Liver (tissue), 9 donors: ENCODE measurements around the gene TCF19. TPM values are rescaled to one million over a fixed set of nuclear protein-coding genes. Genes with fewer than 3 reads are reported as not detected.

ENCODE experiments used
- DNase-seq: peaks from one replicate; pipeline ENCODE4 v3.0.0-alpha.2; 2017; ENCODE audit warnings: low spot score
- H3K27ac ChIP-seq, 2 donors: one replicate each; pipeline ENCODE4 v1.7.0; 2013; ENCODE audit warnings: inconsistent platforms in 2 of 2, low read length in 2 of 2, control low read depth in 1 of 2, low read depth in 1 of 2, mild to moderate bottlenecking in 1 of 2
- H3K27me3 ChIP-seq, 4 donors: one replicate each; pipeline versions ENCODE4 v1.6.1 to v1.7.0; 2013; ENCODE audit warnings: low read length in 3 of 4, inconsistent platforms in 1 of 4, mild to moderate bottlenecking in 1 of 4, moderate library complexity in 1 of 4; ENCODE audit not compliant: control insufficient read depth in 4 of 4, insufficient read depth in 4 of 4
- H3K36me3 ChIP-seq, 4 donors: one replicate each; pipeline versions ENCODE4 v1.6.1 to v1.7.0; 2013; ENCODE audit warnings: low read length in 3 of 4, mild to moderate bottlenecking in 3 of 4, low read depth in 1 of 4, moderate library complexity in 1 of 4; ENCODE audit not compliant: control insufficient read depth in 4 of 4, insufficient read depth in 3 of 4
- H3K4me1 ChIP-seq, 4 donors: one replicate each; pipeline versions ENCODE4 v1.6.1 to v1.7.0; 2013; ENCODE audit warnings: low read length in 3 of 4, mild to moderate bottlenecking in 3 of 4, moderate library complexity in 1 of 4; ENCODE audit not compliant: control insufficient read depth in 4 of 4, insufficient read depth in 4 of 4
- H3K4me3 ChIP-seq, 3 donors: one replicate each; pipeline versions ENCODE4 v1.6.1 to v1.7.0; 2013; ENCODE audit warnings: low read length in 3 of 3, control low read depth in 1 of 3, low read depth in 1 of 3, mild to moderate bottlenecking in 1 of 3
- H3K9ac ChIP-seq, 2 donors: one replicate each; pipeline ENCODE4 v1.7.0; 2013; ENCODE audit warnings: low read length in 2 of 2, mild to moderate bottlenecking in 2 of 2, moderate library complexity in 2 of 2, control low read depth in 1 of 2, low read depth in 1 of 2
- H3K9me3 ChIP-seq, 4 donors: one replicate each; pipeline versions ENCODE4 v1.6.1 to v1.7.0; 2013; ENCODE audit warnings: low read length in 3 of 4; ENCODE audit not compliant: control insufficient read depth in 4 of 4
- CTCF ChIP-seq: fragments of 150-350 bp; IDR thresholded peaks from 2 replicates; pipeline ENCODE4 v1.5.1; 2017; ENCODE audit warnings: improper control_type of control experiment, low read depth, low read length; ENCODE audit not compliant: missing input control
- EGR1 ChIP-seq, 2 donors: IDR thresholded peaks; 2 replicates each; pipeline ENCODE4 v1.6.1; 2016 to 2018; ENCODE audit warnings: antibody characterized with exemption in 2 of 2, low read depth in 2 of 2
- FOXA1 ChIP-seq: IDR thresholded peaks from 2 replicates; pipeline ENCODE4 v1.6.1; 2016; ENCODE audit warnings: antibody characterized with exemption
- FOXA2 ChIP-seq: IDR thresholded peaks from 2 replicates; pipeline ENCODE4 v1.6.1; 2016; ENCODE audit warnings: antibody characterized with exemption
- GABPA ChIP-seq, 2 donors: IDR thresholded peaks in 1 of 2; conservative IDR thresholded peaks in 1 of 2; 2 replicates each; pipeline ENCODE4 v1.6.1; 2016; ENCODE audit warnings: antibody characterized with exemption in 2 of 2, mild to moderate bottlenecking in 1 of 2, moderate library complexity in 1 of 2
- HNF4A ChIP-seq, 2 donors: conservative IDR thresholded peaks; 2 replicates each; pipeline ENCODE4 v1.6.1; 2016; ENCODE audit warnings: antibody characterized with exemption in 2 of 2, mild to moderate bottlenecking in 2 of 2
- HNF4G ChIP-seq: IDR thresholded peaks from 2 replicates; pipeline ENCODE4 v1.6.1; 2016; ENCODE audit warnings: antibody characterized with exemption
- JUND ChIP-seq, 2 donors: IDR thresholded peaks; 2 replicates each; pipeline ENCODE4 v1.6.1; 2016; ENCODE audit warnings: antibody characterized with exemption in 2 of 2
- MAX ChIP-seq: IDR thresholded peaks from 2 replicates; pipeline ENCODE4 v1.6.1; 2016; ENCODE audit warnings: antibody characterized with exemption
- NR2F2 ChIP-seq: IDR thresholded peaks from 2 replicates; pipeline ENCODE4 v1.6.1; 2016; ENCODE audit warnings: antibody characterized with exemption
- RAD21 ChIP-seq, 2 donors: IDR thresholded peaks; 2 replicates each; pipeline ENCODE4 v1.6.1; 2016; ENCODE audit warnings: antibody characterized with exemption in 2 of 2, mild to moderate bottlenecking in 2 of 2
- RXRA ChIP-seq, 2 donors: IDR thresholded peaks; 2 replicates each; pipeline ENCODE4 v1.6.1; 2017 to 2018; ENCODE audit warnings: antibody characterized with exemption in 2 of 2, mild to moderate bottlenecking in 1 of 2
- SP1 ChIP-seq: IDR thresholded peaks from 2 replicates; pipeline ENCODE4 v1.6.1; 2018; ENCODE audit warnings: antibody characterized with exemption, mild to moderate bottlenecking
- TAF1 ChIP-seq: conservative IDR thresholded peaks from 2 replicates; pipeline ENCODE4 v1.6.1; 2016; ENCODE audit warnings: antibody characterized with exemption, mild to moderate bottlenecking
- YY1 ChIP-seq: IDR thresholded peaks from 2 replicates; pipeline ENCODE4 v1.6.1; 2016; ENCODE audit warnings: antibody characterized with exemption, mild to moderate bottlenecking
- ZBTB33 ChIP-seq: IDR thresholded peaks from 2 replicates; pipeline ENCODE4 v1.6.1; 2016; ENCODE audit warnings: antibody characterized with exemption
- WGBS: extraction: QIAGEN DNeasy Blood & Tissue Kit; methylation state at CpG from one replicate; pipeline ENCODE4 v1.1.7; 2013; 5-methylcytosine and 5-hydroxymethylcytosine counted together
- polyA plus RNA-seq, 2 donors: library from polyadenylated mRNA; stranded (reverse) in 1 of 2; unstranded in 1 of 2; fragments of 200-250 nt in 1 of 2; fragments of >200 nt in 1 of 2; fragmentation: Nextera tagmentation in 1 of 2; extraction: Ambion mirVana in 1 of 2; gene quantifications; one replicate each; pipeline versions ENCODE4 v1.2.1 to v1.2.3, GENCODE V29; 2013 to 2015
- total RNA-seq, 2 donors: library from RNA; depleted of rRNA; stranded (reverse); fragments of >200 nt; gene quantifications; one replicate each; pipeline ENCODE4 v1.2.3, GENCODE V29; 2014
- TF ChIP-seq, protein P1 (sequence below): IDR thresholded peaks from 2 replicates; pipeline ENCODE4 v1.6.1; 2016; ENCODE audit warnings: antibody characterized with exemption, mild to moderate bottlenecking
- TF ChIP-seq, protein P2 (sequence below): IDR thresholded peaks from 2 replicates; pipeline ENCODE4 v1.6.1; 2016; ENCODE audit warnings: antibody characterized with exemption
- donor health status: healthy.
- donor health status: healthy.
- donor health status: healthy.
- donor health status: healthy.
- donor health status: healthy.

The TCF19 gene
- total and polyA plus RNA-seq, 4 donors: 0.63 to 16.8 (median 2.0) TPM

DNA sequence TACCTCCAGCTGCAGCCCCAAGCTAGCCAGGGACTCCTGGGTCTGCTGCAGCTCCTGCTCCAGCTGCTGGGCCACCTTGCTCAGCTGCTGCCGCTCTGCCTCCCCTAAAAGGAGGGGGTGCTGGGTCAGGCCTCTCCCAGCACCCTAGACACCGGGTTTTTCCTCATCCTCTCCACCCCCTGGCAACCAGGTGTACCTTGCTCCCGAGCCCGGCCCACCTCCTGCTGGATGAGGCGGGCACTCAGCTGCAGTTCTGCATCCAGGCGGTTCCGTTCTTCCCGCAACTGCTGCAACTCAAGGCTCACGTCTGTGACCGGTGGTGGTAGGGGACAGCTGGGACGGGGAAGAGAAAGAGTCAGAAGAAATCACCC is 13.4 kb upstream of the TCF19 start:
- no peak overlapping the region for H3K9ac ChIP-seq
- H3K36me3 ChIP-seq: peaks cover 0 to 8% (median 5%) of the 10 kb centered on the region in 4 donors
- no peak for TF ChIP-seq TAF1
- TF ChIP-seq SP1: no peak
- TF ChIP-seq RAD21 (IDR thresholded peaks at IDR 0.05): no peak
- TF ChIP-seq CTCF: no peak
- TF ChIP-seq GABPA (IDR thresholded peaks at IDR 0.05 in 1 of 2, conservative IDR thresholded peaks at IDR 0.05 in 1 of 2): no peak
- no peak for TF ChIP-seq HNF4A (conservative IDR thresholded peaks at IDR 0.05)
- TF ChIP-seq FOXA1: no peak
- no peak for TF ChIP-seq HNF4G
- no peak for TF ChIP-seq NR2F2
- TF ChIP-seq YY1: no peak
- TF ChIP-seq ZBTB33: no peak
- no peak for TF ChIP-seq MAX
- TF ChIP-seq FOXA2: no peak
- TF ChIP-seq EGR1 (IDR thresholded peaks at IDR 0.05; ENCODE audit: low read depth in 2 of 2): no peak
- no peak for TF ChIP-seq RXRA (IDR thresholded peaks at IDR 0.05)
- TF ChIP-seq, protein P1, sequence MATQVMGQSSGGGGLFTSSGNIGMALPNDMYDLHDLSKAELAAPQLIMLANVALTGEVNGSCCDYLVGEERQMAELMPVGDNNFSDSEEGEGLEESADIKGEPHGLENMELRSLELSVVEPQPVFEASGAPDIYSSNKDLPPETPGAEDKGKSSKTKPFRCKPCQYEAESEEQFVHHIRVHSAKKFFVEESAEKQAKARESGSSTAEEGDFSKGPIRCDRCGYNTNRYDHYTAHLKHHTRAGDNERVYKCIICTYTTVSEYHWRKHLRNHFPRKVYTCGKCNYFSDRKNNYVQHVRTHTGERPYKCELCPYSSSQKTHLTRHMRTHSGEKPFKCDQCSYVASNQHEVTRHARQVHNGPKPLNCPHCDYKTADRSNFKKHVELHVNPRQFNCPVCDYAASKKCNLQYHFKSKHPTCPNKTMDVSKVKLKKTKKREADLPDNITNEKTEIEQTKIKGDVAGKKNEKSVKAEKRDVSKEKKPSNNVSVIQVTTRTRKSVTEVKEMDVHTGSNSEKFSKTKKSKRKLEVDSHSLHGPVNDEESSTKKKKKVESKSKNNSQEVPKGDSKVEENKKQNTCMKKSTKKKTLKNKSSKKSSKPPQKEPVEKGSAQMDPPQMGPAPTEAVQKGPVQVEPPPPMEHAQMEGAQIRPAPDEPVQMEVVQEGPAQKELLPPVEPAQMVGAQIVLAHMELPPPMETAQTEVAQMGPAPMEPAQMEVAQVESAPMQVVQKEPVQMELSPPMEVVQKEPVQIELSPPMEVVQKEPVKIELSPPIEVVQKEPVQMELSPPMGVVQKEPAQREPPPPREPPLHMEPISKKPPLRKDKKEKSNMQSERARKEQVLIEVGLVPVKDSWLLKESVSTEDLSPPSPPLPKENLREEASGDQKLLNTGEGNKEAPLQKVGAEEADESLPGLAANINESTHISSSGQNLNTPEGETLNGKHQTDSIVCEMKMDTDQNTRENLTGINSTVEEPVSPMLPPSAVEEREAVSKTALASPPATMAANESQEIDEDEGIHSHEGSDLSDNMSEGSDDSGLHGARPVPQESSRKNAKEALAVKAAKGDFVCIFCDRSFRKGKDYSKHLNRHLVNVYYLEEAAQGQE: no peak
- no peak for TF ChIP-seq JUND (IDR thresholded peaks at IDR 0.05)
- TF ChIP-seq, protein P2, sequence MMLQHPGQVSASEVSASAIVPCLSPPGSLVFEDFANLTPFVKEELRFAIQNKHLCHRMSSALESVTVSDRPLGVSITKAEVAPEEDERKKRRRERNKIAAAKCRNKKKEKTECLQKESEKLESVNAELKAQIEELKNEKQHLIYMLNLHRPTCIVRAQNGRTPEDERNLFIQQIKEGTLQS: no peak

More for the DNA sequence above, 13.4 kb upstream of the TCF19 start:
- DNase-seq: no peak
- Histone ChIP-seq H3K27me3 (no peaks in the 10 kb centered on the region), H3K27ac (no peak overlapping the region), H3K9me3 (no peaks in the 10 kb centered on the region), H3K4me3 (no peak overlapping the region), H3K4me1 (peaks cover 0 to 2% (median 1%) of the 10 kb centered on the region in 4 donors)
- WGBS: 81% methylated on average over 11 of the region's 11 CpGs
